Stimulated activated CD8-positive, alpha-beta memory T cell treated with anti-CD3 and anti-CD28 coated beads, Interleukin-12 subunit alpha, Interleukin-12 subunit beta, amount 100 ng/mL, for 24 hours (primary cell): ENCODE results near the gene VSTM2L.
"Not testable (repeated sequence)": the region's sequence is repeated elsewhere in the genome, so short reads cannot be mapped to it uniquely, and the experiment has no call there.

Experiments
- DNase-seq: peaks from one replicate; pipeline ENCODE4 v3.0.0-alpha.2; 2020; ENCODE audit errors: extremely low read depth

The VSTM2L gene

DNA sequence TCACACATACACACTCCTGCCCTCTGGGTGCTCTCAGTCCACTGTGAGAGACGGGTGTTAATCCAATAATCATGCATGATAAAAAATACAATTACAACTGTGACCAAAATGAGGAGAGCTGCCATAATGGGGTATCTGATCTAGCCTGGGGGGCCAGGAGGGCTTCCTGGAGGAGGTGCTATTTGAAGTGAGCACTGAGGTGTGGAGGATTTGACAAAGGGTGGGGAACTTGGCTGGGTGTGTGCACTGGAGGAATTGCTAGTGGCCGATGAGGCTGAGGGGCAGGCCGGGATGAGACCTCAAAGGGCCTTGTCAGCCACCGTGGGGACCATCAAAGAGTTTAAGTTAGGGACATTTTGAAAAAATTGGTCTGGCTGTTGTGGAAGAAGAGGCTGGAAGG, 34.8 kb downstream of the VSTM2L start:
- DNase-seq, result no peak

DNA sequence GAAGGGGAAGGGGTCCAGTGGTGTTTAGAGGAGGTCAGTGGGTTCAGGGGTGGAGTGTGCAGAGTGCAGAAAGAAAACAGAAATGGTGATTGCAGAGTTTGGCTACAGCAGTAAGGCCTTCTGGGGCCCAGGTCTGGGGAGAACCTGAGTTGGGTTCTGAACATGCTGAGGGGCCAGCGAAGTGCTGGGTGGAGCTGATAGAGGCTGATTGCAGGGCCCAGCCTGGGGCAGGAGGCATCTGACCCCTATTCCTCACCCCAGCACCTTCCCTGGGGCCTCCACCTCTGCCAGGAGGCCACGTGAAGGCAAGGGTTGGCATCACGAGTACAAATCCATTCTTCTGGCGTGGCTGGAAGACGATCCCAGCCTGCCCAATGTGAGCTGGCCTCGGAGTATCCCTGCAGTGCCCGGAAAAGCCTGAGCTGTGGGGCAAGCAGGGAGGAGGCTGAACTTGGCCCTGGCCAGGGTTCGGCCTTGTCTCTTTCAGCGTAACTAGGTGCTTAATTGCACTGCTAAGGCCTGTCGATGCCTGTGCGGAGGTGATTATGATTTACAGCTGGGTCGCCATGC, 35.3 kb downstream of the VSTM2L start:
- DNase-seq, result no peak

DNA sequence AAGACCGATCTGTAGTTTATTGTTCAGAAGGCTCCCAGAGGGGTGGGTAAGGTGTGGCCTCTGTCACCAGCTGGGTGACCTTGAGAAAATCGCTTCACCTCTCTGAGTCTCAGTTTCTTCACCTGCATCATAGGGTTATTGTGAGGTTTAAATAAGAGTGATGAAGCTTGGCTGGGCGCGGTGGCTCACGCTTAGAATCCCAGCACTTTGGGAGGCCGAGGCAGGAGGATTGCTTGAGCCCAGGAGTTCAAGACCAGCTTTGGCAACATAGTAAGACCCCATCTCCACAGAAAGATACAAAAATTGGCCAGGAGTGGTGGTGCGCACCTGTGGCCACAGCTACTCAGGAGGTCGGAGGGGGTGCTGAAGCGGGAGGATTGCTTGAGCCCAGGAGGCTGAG, 36.0 kb downstream of the VSTM2L start:
- no peak for DNase-seq

DNA sequence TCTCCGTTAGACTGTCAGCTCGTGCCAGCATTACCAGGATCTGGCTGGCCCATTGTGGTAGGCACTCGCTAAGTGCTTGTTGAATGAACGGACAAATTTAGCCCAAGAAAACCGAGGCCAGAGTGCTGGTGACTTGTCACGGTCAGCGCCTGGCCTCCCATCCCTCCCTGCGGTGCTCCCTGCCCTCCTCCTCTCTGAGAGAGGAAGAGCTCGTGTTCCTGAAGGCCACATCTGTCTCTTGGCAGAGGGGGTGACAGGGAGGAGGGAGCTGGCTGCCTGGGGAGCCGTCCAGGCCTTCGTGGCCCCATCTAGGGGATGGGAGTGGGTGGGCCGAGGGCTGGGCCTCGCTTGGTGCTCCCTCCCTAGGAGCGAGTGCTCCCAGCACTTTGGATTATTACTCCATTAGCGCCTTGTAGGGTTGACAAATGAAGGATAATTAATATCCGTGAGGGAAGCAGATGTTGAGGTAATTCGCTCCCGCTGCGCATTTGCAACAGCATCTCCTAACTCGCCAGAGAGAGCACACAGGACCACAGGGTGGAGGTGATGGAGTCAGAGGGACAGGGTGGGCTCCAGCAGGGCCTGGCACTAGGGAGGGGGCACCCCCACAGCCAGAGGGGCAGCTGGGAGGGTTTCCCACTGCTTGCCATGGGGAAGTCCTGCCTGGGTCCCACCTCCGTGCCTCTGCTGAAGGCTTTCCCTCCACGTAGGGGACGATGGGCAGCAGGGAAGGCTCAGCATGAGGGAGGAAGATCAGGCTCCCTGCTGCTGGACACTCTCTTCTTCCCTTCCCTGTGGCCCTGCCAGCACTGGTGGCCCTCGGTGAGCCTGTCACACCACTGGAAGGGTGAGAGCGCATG, 37.0 kb downstream of the VSTM2L start:
- DNase-seq, result no peak

DNA sequence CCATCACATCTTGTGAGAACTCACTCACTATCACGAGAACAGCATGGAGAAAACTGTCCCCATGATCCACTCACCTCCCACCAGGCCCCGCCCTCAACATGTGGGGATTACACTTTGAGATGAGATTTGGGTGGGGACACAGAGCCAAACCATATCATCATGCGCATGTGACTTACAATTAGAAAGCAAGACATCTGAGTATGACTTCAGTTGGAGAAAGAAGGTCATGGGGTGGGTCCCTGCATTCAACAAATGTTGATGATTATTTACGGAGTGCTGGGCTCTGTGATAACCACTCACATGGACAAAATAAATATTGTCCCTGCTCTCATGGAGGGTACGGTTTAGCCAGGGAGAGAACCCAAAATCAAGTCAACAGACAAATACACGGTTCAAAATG, 37.9 kb downstream of the VSTM2L start:
- DNase-seq, result no peak

DNA sequence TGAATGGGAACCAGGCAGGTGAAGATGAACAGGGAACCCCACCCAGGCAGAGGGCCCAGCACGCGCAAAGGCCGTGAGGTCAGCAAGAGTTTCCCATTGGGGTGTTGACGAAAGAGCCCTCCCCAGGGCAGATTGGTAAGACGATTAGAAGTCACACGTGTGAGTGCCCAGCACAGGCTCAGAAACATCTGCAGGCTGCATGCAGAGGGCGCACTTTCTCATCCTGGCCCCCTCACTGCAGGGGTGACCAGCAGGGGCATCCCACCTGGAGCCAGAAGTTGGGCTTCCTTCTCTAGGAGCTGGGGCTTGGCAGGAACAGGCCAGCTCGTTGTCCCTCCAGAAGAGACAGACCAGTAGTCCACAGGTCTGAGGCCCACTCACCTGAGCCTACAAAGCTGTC, 38.4 kb downstream of the VSTM2L start:
- DNase-seq, result no peak

DNA sequence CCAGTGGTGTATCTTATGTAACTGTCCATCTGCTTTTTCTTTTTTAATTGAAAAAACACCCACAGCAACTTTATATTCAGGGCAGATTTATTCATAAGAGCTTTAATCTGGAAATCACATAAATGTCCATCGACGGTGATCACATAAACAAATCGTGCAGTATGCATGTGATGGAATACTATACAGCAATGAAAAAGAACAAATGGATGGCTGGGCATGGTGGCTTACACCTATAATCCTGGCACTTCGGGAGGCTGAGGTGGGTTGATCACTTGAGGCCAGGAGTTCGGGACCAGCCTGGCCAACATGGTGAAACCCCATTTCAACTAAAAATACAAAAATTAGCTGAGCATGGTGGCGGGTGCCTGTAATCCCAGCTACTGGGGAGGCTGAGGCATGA, 39.1 kb downstream of the VSTM2L start:
- no peak for DNase-seq

DNA sequence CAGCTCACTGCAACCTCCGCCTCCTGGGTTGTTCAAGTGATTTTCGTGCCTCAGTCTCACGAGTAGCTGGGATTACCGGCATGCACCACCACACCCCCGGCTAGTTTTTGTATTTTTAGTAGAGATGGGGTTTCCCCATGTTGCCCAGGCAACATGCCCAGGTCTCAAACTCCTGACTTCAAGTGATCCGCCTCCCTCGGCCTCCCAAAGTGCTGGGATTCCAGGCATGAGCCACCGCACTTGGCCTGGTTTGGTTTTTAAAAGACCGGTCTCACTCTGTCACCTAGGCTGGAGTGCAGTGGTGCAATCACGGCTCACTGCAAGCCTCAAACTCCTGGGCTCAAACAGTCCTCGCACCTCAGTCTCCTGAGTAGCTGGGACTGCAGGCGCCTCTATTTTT, 40.1 kb downstream of the VSTM2L start:
- DNase-seq, result no peak

DNA sequence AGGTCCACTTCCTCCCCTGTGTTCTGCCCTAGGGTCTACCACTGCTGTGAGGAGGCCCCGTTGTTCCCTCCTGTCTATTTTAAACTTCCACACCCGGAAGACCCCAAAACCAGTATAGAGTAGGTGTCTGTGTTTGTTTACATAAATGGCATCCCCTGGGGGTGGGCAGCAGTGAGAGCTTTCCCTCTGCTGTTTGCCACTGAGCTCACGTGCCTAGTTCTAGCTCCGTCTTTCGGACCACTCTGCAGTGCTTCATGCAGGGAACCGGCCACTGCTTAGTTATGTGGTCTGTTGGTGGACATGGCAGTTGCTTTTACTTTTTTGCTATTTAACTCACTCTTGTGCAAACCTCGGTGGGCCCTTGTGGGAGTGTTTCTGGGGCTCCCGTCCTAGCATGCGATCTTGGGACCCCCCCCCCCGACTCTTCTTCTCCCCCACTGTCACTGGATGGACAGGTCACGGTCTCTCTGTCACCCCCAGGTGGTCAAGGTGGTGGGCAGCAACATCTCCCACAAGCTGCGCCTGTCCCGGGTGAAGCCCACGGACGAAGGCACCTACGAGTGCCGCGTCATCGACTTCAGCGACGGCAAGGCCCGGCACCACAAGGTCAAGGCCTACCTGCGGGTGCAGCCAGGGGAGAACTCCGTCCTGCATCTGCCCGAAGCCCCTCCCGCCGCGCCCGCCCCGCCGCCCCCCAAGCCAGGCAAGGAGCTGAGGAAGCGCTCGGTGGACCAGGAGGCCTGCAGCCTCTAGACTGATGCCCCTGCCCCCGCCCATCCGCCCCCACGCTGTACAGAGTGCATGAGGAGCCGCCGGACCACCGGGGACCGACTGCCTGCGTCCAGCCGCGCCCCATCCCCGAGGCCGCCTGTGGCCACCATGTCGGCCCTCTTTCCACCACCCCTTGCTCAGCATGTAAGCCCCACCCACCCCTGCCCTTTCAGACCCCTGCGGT, 40.9 kb downstream of the VSTM2L start:
- DNase-seq, result no peak

DNA sequence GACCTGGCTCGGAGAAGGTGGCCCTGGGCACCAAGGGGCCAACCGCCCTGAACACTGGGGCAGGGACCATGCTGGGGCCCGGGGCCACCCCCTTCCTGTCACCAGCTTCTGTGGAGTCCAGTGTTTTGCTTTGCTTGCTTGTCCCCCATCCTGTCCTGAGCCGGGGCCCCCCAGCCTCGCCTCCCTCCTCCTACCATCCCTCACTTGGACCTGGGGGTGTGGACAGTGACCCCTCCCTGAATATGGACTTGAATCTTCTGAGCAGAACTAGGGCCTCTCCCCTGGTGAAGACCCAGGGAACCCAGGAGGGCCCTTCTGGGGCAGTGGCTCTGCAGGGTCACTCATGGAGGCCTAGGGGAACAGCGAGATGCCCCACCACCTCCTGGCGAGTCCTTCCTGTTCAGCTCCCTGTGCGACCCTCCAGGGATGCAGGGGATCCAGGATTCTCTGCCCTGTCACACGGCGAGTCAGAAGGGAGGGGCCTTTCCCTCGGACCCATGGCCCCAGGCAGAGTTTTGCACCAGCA, 41.6 kb downstream of the VSTM2L start:
- DNase-seq, result no peak

DNA sequence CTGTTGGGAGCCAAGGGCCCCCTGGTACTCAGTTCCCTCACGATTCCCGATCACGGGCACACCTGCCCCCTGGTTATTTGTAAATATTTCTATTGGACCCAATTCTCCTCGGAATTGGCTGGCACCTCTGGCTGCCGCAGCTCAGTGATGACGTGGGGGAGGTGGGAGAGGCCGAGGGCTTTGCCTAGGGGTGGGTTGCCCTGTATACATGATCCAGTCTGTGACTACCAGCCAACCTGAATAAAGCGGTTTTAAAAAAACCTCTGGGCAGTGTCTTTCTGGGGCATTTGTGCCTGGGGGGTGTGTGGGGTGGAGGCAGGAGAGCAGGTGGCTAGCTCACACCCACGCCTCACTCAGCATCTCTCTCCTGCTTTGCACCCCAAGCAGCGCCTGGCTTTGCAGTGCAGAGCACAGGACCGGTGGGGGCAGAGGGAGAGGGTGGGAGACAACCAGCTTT, 42.2 kb downstream of the VSTM2L start:
- DNase-seq, result no peak

DNA sequence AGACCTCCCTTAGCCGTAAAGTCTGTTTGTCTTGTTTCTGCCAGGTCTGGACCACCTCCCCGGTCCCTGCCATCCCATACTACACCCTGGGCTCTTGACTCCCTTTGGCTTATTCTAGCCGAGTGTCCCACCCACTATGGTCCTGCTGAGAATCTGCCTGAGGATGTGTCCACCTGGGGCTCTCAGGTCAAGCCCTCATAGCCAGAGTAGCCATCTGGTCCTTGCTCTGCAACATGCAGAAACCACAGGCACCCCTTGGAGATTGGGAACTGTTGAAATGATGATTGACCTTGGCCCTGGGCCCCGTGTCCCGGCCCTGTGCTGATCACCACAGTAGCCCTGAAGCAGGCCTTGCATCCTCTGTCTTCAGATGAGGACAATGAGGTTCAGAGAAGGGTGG, 44.0 kb downstream of the VSTM2L start:
- DNase-seq, result no peak

DNA sequence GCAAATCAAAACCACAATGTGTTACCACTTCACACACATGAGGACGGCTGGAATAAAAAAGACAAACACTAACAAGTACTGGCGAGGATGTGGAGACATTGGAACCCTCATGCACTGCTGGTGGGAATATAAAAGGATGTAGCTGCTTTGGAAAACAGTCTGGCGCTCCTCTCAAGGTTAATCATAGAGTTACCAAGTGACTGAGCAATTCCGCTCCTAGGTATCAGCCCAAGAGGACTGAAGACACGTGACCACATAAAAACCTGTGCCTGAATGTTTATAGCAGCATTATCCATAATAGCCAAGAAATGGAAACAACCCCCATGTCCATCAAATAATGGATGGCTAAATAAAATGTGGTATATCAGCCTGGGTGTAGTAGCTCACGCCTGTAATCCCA, 45.0 kb downstream of the VSTM2L start:
- no peak for DNase-seq

DNA sequence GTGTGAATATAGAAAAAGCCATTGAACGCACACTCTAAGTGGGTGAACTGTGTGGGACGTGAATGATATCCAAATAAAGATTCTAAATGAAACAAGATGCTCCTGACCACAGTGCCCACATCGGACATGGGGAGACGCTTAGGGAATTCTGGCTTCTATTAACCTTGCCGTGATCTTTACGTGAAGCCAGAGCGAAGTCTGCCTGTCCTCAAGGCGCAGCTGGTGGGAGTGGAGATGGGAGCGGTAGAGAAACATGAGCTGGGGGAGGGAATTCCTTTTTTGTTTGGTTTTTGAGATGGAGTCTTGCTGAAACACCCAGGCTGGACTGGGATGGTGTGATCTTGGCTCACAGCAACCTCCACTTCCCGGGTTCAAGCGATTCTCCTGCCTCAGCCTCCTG, 46.0 kb downstream of the VSTM2L start:
- DNase-seq, result no peak

DNA sequence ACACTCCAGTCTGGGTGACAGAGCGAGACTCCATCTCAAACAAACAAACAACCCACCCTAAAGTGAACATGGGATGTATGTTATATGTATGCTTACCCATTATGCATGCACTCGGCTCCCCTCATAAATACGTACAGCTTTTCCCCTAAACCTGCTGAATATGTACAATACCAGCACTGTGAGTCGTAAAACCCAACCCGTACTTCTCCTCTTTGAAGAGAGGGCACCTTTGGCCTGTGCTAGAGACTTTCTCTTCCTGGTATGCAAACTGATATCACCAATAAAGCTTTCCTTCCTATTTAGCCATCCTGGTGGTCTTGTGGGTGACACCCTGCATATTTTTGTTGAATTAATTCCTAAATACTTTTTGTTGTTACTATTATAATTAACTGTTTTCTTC, 51.3 kb downstream of the VSTM2L start:
- DNase-seq, result no peak

DNA sequence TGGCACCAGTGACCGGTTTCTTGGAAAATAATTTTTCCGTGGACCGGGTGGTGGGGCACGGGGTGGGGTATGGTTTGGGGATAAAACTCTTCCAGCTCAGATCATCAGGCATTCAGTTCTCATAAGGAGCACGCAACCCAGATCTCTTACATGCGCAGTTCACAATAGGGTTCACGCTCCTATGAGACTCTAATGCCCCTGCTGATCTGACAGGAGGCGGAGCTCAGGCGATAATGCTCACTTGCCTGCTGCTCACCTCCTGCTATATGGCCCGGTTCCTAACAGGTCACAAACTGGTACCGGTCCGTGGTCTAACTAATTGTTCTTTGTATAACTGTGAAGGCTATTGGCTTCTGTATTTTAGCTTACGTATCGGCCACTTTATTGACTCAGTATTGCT, 51.7 kb downstream of the VSTM2L start:
- no peak for DNase-seq

DNA sequence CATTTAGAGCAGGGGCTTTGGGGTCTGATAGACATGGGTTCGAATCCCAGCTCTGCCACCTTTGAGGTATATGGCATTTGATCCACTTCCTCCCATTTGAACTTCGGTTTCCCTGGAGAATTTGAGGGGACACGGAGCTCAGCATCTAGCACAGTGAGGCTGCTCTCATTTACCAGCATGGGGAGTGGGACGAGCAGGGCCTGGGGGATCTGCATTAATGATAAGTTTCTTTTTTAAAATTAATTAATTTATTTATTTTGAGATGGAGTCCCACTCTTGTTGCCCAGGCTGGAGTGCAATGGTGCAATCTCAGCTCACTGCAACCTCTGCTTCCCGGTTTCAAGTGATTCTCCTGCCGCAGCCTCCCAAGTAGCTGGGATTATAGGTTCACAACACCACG, 52.6 kb downstream of the VSTM2L start:
- no peak for DNase-seq

DNA sequence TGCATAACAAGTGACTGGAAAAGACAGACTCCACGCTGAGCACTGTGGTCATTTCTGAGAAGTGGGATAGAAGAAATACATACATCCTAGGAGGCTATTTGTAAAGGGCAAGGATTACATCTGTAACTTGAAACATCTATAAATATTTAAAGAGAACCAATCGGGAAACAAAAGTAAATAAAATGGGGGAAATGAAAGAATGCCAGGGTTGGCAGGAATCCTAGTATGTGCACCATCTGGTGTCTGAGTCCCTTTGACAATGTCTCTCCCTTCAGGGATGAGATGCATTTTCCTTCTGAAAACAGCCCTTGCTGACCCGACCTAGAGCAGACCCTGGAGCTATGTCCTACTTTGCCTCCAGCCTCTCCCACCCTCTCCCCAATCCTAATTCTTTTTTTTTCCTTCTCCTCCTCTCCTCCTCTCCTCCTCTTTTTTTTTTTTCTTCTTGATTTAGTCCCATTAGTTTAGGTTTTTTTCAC, 53.2 kb downstream of the VSTM2L start:
- DNase-seq, result no peak

DNA sequence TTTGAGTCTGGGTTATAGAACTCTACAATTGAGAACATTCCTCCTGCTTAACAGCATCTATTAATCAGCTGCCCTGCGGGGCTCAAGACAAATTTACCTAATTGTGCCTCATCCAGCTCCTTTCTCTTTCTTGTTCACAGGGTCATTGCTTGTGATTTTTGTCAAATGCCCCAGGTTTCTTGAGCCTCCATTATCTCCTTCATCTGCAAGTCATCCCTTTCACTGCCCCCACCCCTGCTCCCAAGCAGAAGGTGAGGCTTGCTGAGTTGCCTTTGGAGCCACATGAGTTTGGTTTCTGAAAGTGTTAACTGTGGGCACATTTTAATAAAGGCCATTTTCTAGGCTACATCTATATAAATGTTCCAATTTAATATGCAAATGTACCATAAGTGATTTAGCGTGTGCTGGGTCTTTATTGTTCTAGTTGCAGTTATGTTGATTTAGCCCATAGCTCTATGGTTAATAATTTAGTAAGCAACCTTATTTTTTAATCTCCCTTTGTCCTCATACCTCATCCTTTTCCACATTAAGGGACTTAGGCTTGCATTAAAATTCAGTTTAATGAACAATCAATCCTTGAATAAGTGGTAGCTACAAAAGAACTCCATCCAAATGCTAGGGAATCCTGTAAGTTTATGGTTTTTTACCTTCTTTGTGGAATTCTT, 56.1 kb downstream of the VSTM2L start:
- DNase-seq, result no peak

DNA sequence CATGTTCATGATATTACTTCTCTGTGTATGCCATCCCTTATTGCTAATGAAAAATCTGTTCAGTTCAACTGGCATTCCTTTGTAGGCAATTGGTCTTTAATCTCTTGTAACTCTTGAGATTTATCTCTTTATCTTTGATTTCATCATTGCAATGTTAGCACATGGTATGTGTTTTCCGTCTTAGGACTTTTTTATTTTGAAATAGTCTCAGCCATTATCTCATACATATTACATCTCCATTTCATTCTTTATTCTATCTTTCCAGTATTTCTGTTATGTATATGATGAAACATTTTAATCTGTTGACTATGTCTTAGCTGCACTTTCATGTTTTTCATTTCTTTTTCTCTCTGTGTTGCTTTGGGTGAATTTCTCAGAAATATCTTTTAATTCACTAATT, 58.1 kb downstream of the VSTM2L start:
- no peak for DNase-seq

DNA sequence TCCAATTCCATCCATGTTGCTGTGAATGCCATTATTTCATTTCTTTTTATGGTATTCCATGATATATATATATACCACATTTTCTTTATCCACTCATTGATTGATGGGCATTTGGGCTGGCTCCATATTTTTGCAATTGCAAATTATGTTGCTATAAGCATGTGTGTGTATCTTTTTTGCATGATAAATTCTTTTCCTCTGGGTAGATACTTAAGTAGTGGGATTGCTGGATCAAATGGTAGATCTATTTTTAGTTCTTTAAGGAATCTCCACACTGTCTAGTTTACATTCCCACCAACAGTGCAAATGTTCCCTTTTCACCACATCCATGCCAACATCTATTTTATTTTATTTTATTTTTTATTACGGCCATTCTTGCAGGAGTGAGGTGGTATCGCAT, 60.6 kb downstream of the VSTM2L start:
- not testable (repeated sequence) for DNase-seq
